GM12864 (cell line): ENCODE measurements around the gene AGTR1.
"Not testable (repeated sequence)": the region's sequence is repeated elsewhere in the genome, so short reads cannot be mapped to it uniquely, and the experiment has no call there.

Experiments
- DNase-seq: peaks from one replicate; pipeline ENCODE4 v3.0.0-alpha.2; 2011; ENCODE audit warnings: low read depth
- H3K4me3 ChIP-seq: 2 replicates; pipeline ENCODE4 v1.5.1; 2011; ENCODE audit warnings: mild to moderate bottlenecking, low read depth, low read length, control low read depth
- CTCF ChIP-seq: IDR thresholded peaks from 2 replicates; pipeline ENCODE4 v1.5.1; 2011; ENCODE audit warnings: low read depth, mild to moderate bottlenecking, moderate library complexity, low read length, control low read depth, inconsistent platforms; ENCODE audit errors: missing control alignments

AGTR1 gene

GRCh38 chr3:148772361-148772760, 74.7 kb downstream of the AGTR1 start:
- TF ChIP-seq CTCF: no peak
- H3K4me3 ChIP-seq: no peak overlapping the region
- no peak for DNase-seq

- no peak for TF ChIP-seq CTCF
- no peak for DNase-seq
- H3K4me3 ChIP-seq: no peak overlapping the region
These were observed 75.1 kb downstream of the AGTR1 start for GRCh38 chr3:148772835-148773234.

- TF ChIP-seq CTCF: no peak
- H3K4me3 ChIP-seq: no peak overlapping the region
- DNase-seq: no peak
These were observed 76.1 kb downstream of the AGTR1 start for GRCh38 chr3:148773805-148774204.

GRCh38 chr3:148778926-148779325, 81.2 kb downstream of the AGTR1 start:
- DNase-seq: no peak
- TF ChIP-seq CTCF: no peak
- no peak overlapping the region for H3K4me3 ChIP-seq

- H3K4me3 ChIP-seq, DNase-seq: not testable (repeated sequence)
These were observed 87.3 kb downstream of the AGTR1 start for GRCh38 chr3:148785026-148785425.

GRCh38 chr3:148786159-148786558, 88.5 kb downstream of the AGTR1 start:
- not testable (repeated sequence) for DNase-seq, H3K4me3 ChIP-seq

- DNase-seq: no peak
- no peak overlapping the region for H3K4me3 ChIP-seq
- no peak for TF ChIP-seq CTCF
These were observed 91.4 kb downstream of the AGTR1 start for GRCh38 chr3:148789146-148789545.

GRCh38 chr3:148789906-148790305, 92.2 kb downstream of the AGTR1 start:
- H3K4me3 ChIP-seq: no peak overlapping the region
- no peak for TF ChIP-seq CTCF
- DNase-seq: no peak
